SU-DHL-6 (cell line): ENCODE measurements around the gene C1orf210.

Source experiments
- H2AFZ ChIP-seq: fragments of 200-600 bp; sonication (generic); 2 replicates; pipeline ENCODE4 v1.6.1; 2014; ENCODE audit warnings: low read depth, mild to moderate bottlenecking, moderate library complexity, mixed read lengths, antibody characterized with exemption, low read length; ENCODE audit not compliant: severe bottlenecking
- H3F3A ChIP-seq: fragments of 200-600 bp; shearing (Covaris generic); 2 replicates; pipeline ENCODE4 v1.6.0; 2016; ENCODE audit warnings: antibody characterized with exemption, mild to moderate bottlenecking; ENCODE audit not compliant: insufficient read depth
- H3K27ac ChIP-seq: fragments of 200-600 bp; sonication (generic); 2 replicates; pipeline ENCODE4 v1.5.1; 2016; ENCODE audit warnings: low read depth, mild to moderate bottlenecking, low read length, moderate library complexity, mixed read lengths
- H3K27me3 ChIP-seq: fragments of 200-600 bp; sonication (generic), shearing (Covaris generic); 2 replicates; pipeline ENCODE4 v1.6.0; 2014; ENCODE audit warnings: mild to moderate bottlenecking, low read length
- H3K36me3 ChIP-seq: fragments of 200-600 bp; sonication (generic); 2 replicates; pipeline ENCODE4 v1.6.1; 2014; ENCODE audit warnings: mild to moderate bottlenecking, low read length, mixed read lengths
- H3K4me2 ChIP-seq: fragments of 300-600, 200-600 bp; shearing (Covaris generic), sonication (generic); 2 replicates; pipeline ENCODE4 v1.6.0; 2014; ENCODE audit warnings: low read length, low read depth, mild to moderate bottlenecking; ENCODE audit not compliant: poor library complexity, severe bottlenecking
- H3K4me3 ChIP-seq: fragments of 200-600 bp; sonication (generic); 2 replicates; pipeline ENCODE4 v1.5.1; 2014; ENCODE audit warnings: antibody characterized with exemption, low read length, mild to moderate bottlenecking, mixed read lengths; ENCODE audit not compliant: insufficient read depth, poor library complexity, severe bottlenecking
- H3K79me2 ChIP-seq: fragments of 200-600 bp; sonication (generic); 2 replicates; pipeline ENCODE4 v1.6.1; 2014; ENCODE audit warnings: mild to moderate bottlenecking, low read length, moderate library complexity; ENCODE audit not compliant: insufficient read depth
- H3K9ac ChIP-seq: fragments of 200-600 bp; sonication (generic); 2 replicates; pipeline ENCODE4 v1.7.0; 2014; ENCODE audit warnings: mild to moderate bottlenecking, low read length
- H3K9me2 ChIP-seq: fragments of 200-600 bp; sonication (generic); replicated peaks from 2 replicates; pipeline ENCODE4 v1.6.1; 2014; ENCODE audit warnings: low read length; ENCODE audit not compliant: insufficient read depth
- H3K9me3 ChIP-seq: fragments of 200-600 bp; sonication (generic); 2 replicates; pipeline ENCODE4 v1.6.1; 2014; ENCODE audit warnings: low read length, mixed read lengths; ENCODE audit not compliant: insufficient read depth
- H4K20me1 ChIP-seq: fragments of 200-600 bp; sonication (generic); 2 replicates; pipeline ENCODE4 v1.6.1; 2014; ENCODE audit warnings: low read depth, mild to moderate bottlenecking, antibody characterized with exemption, low read length, moderate library complexity, mixed read lengths
- CTCF ChIP-seq: fragments of 200-600 bp; sonication (generic); IDR thresholded peaks from one replicate; pipeline ENCODE4 v1.5.1; 2017; ENCODE audit warnings: antibody characterized with exemption, mild to moderate bottlenecking, low read length, moderate library complexity; ENCODE audit not compliant: insufficient read depth, poor library complexity, severe bottlenecking
- EZH2phosphoT487 ChIP-seq: fragments of 200-600 bp; sonication (generic), shearing (Covaris generic); conservative IDR thresholded peaks from 2 replicates; pipeline ENCODE4 v1.6.1; 2018; ENCODE audit warnings: mild to moderate bottlenecking, antibody characterized with exemption, low read length, moderate library complexity, mixed read lengths

The C1orf210 gene

GRCh38 chr1:43312212-43312623, 26.8 kb upstream of the C1orf210 start:
- no peak for TF ChIP-seq EZH2phosphoT487
- TF ChIP-seq CTCF = no peak
- H3F3A ChIP-seq = no peaks in the 10 kb centered on the region

GRCh38 chr1:43311521-43311920, 26.1 kb upstream of the C1orf210 start:
- Histone ChIP-seq H2AFZ (no peak overlapping the region), H3K79me2 (no peaks in the 10 kb centered on the region), H3K27me3 (no peaks in the 10 kb centered on the region), H3K36me3 (no peaks in the 10 kb centered on the region), H3K9me2 (no peaks in the 10 kb centered on the region), H4K20me1 (no peaks in the 10 kb centered on the region), H3K4me3 (no peak overlapping the region), H3K9me3 (no peaks in the 10 kb centered on the region), H3F3A (no peaks in the 10 kb centered on the region), H3K27ac (no peak overlapping the region), H3K4me2 (no peak overlapping the region), H3K9ac (no peak overlapping the region)
- TF ChIP-seq EZH2phosphoT487 (no peak), CTCF (no peak)

More at GRCh38 chr1:43312212-43312623, 26.8 kb upstream of the C1orf210 start:
- H2AFZ ChIP-seq = no peak overlapping the region
- no peak overlapping the region for H3K4me2 ChIP-seq
- H3K79me2 ChIP-seq = no peaks in the 10 kb centered on the region
- no peak overlapping the region for H3K27ac ChIP-seq
- H3K9me3 ChIP-seq = no peaks in the 10 kb centered on the region
- no peaks in the 10 kb centered on the region for H4K20me1 ChIP-seq
- no peaks in the 10 kb centered on the region for H3K27me3 ChIP-seq
- H3K36me3 ChIP-seq = no peaks in the 10 kb centered on the region
- H3K4me3 ChIP-seq = no peak overlapping the region
- no peaks in the 10 kb centered on the region for H3K9me2 ChIP-seq
- H3K9ac ChIP-seq = no peak overlapping the region

GRCh38 chr1:43309405-43310025, 24.1 kb upstream of the C1orf210 start:
- no peaks in the 10 kb centered on the region for H3K27me3 ChIP-seq
- H2AFZ ChIP-seq = no peak overlapping the region
- H3K4me3 ChIP-seq = no peak overlapping the region
- no peaks in the 10 kb centered on the region for H3K36me3 ChIP-seq
- H3K4me2 ChIP-seq = no peak overlapping the region
- no peaks in the 10 kb centered on the region for H3K9me2 ChIP-seq
- no peaks in the 10 kb centered on the region for H4K20me1 ChIP-seq
- H3K27ac ChIP-seq = no peak overlapping the region
- no peaks in the 10 kb centered on the region for H3K79me2 ChIP-seq
- H3K9me3 ChIP-seq = no peaks in the 10 kb centered on the region
- H3F3A ChIP-seq = no peaks in the 10 kb centered on the region
- no peak overlapping the region for H3K9ac ChIP-seq
- no peak for TF ChIP-seq EZH2phosphoT487
- TF ChIP-seq CTCF = no peak
